A673 (cell line): ENCODE results near the gene CDX1. TPM values are rescaled to one million over a fixed set of nuclear protein-coding genes. Genes with fewer than 3 reads are reported as not detected.

Experiments used
- BruUV-seq: library from RNA; stranded (reverse); fragments of 400-500 nt; replicated peaks from 2 replicates; lab custom pipeline; 2021; lab: Mats Ljungman, UMichigan
- CTCF ChIA-PET: fragments of 300-600 bp; sonication (Branson Sonifier 250); formaldehyde crosslinking; loops from one replicate; lab custom pipeline; 2022; ENCODE audit warnings: antibody characterized with exemption; lab: Charles Lee
- POLR2A ChIA-PET: fragments of 300-600 bp; sonication (Branson Sonifier 250); formaldehyde crosslinking; loops from one replicate; lab custom pipeline; 2022; ENCODE audit warnings: antibody characterized with exemption; ENCODE audit not compliant: low non-redundant PET; lab: Charles Lee
- DNase-seq: peaks from one replicate; pipeline ENCODE4 v3.0.0-alpha.2; 2015; ENCODE audit warnings: low spot score
- H3K27ac ChIP-seq: fragments of 200-600 bp; sonication (generic); 2 replicates; pipeline ENCODE4 v1.5.1; 2016; ENCODE audit warnings: mixed run types, low read depth, mild to moderate bottlenecking, mixed read lengths, antibody characterized with exemption, low read length; ENCODE audit not compliant: poor library complexity, severe bottlenecking
- H3K27me3 ChIP-seq: fragments of 200-600 bp; sonication (generic); replicated peaks from 2 replicates; pipeline ENCODE4 v1.6.1; 2017; ENCODE audit warnings: mixed run types, low read depth, mild to moderate bottlenecking, mixed read lengths, antibody characterized with exemption, low read length; ENCODE audit not compliant: insufficient read depth, poor library complexity
- H3K36me3 ChIP-seq: fragments of 200-600 bp; sonication (generic); 2 replicates; pipeline ENCODE4 v1.6.1; 2016; ENCODE audit warnings: mixed run types, mild to moderate bottlenecking, mixed read lengths, antibody characterized with exemption, low read length; ENCODE audit not compliant: insufficient read depth, poor library complexity, severe bottlenecking
- H3K4me1 ChIP-seq: fragments of 200-600 bp; sonication (generic); 2 replicates; pipeline ENCODE4 v1.6.1; 2017; ENCODE audit warnings: mixed run types, mild to moderate bottlenecking, mixed read lengths, antibody characterized with exemption, low read length; ENCODE audit not compliant: insufficient read depth, poor library complexity, severe bottlenecking
- H3K4me3 ChIP-seq: fragments of 200-600 bp; sonication (generic); 2 replicates; pipeline ENCODE4 v1.5.1; 2016; ENCODE audit warnings: low read depth, mixed run types, mild to moderate bottlenecking, mixed read lengths, low read length; ENCODE audit not compliant: poor library complexity, severe bottlenecking
- H3K9me3 ChIP-seq: fragments of 200-600 bp; sonication (generic); 2 replicates; pipeline ENCODE4 v1.6.1; 2016; ENCODE audit warnings: mixed run types, low read depth, mild to moderate bottlenecking, mixed read lengths, antibody characterized with exemption, low read length; ENCODE audit not compliant: poor library complexity, severe bottlenecking
- EZH2 ChIP-seq: fragments of 200-600 bp; sonication (generic); IDR thresholded peaks from 2 replicates; pipeline ENCODE4 v1.6.1; 2017; ENCODE audit warnings: borderline replicate concordance, low read depth, mild to moderate bottlenecking, mixed read lengths, antibody characterized with exemption, low read length; ENCODE audit not compliant: poor library complexity, severe bottlenecking
- intact Hi-C: fragments of 100-400 bp; cut with micrococcal nuclease; formaldehyde crosslinking; loops from one replicate; pipeline ENCODE4 v1.10.0; 2022; ENCODE audit not compliant: unreplicated experiment
- total RNA-seq: library from RNA; stranded (reverse); gene quantifications from 2 replicates; pipeline ENCODE4 v1.2.3, GENCODE V29; 2021
- TF ChIP-seq, protein P1 (sequence below): fragments of 300-800, 200-600 bp; sonication (generic); conservative IDR thresholded peaks from 2 replicates; pipeline ENCODE4 v1.5.1; 2017; ENCODE audit warnings: low read depth, mild to moderate bottlenecking, antibody characterized with exemption, low read length, moderate library complexity, mixed read lengths

CDX1 gene
- total RNA-seq, 1 experiment from 2014 or later = not detected

DNA sequence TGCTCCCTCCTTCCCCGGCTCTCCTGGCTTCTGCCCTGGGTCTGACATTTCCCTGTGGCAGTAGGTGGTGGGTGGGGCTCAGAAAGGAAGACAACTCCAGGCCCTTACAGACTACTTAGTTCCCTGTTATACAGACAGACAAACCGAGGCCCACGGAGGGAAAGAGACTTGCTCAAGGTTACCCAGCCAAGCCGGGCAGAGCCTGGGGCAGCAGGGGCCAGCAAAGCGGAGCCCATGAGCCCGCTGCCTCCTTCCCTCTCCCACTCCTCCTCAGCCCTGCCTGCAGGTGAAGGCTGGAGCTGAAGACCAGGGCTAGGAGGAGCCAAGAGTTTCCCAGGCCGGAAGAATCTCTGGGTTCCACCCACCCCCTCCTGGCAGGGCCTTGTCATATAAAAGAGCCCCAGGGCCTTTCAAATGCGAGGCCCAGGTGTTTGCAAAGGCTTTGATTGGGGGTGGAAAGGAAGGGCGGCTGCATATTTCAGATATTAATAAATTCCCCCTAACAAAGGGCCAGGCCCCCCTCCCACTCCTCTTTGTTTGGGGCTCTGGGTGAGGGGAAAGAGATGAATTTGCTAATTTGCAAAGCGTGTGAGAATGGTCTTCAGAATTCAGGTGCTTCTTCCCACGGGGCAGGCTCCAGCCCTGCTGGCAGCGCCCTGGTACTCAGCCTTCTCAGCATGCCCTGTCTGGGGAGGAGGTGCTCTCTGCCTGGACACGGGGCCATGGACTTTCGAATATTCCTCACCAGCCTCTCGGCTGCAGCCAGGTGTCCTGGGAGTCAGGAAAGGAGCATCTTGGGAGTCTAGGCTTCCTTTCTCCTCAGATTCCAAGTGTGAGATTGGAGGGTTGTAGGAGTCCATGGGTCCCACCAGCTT is 44.8 kb downstream of the CDX1 start:
- no peak for DNase-seq
- ChIA-PET CTCF (no interaction called here), POLR2A (no interaction called here)
- H3K27me3 ChIP-seq = no peaks in the 10 kb centered on the region
- TF ChIP-seq, protein P1, sequence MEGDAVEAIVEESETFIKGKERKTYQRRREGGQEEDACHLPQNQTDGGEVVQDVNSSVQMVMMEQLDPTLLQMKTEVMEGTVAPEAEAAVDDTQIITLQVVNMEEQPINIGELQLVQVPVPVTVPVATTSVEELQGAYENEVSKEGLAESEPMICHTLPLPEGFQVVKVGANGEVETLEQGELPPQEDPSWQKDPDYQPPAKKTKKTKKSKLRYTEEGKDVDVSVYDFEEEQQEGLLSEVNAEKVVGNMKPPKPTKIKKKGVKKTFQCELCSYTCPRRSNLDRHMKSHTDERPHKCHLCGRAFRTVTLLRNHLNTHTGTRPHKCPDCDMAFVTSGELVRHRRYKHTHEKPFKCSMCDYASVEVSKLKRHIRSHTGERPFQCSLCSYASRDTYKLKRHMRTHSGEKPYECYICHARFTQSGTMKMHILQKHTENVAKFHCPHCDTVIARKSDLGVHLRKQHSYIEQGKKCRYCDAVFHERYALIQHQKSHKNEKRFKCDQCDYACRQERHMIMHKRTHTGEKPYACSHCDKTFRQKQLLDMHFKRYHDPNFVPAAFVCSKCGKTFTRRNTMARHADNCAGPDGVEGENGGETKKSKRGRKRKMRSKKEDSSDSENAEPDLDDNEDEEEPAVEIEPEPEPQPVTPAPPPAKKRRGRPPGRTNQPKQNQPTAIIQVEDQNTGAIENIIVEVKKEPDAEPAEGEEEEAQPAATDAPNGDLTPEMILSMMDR = no peak
- TF ChIP-seq EZH2 = no peak
- no peak overlapping the region for H3K4me3 ChIP-seq
- no peak overlapping the region for H3K27ac ChIP-seq
- no TSS peak for BruUV-seq
- intact Hi-C loops = no loop called here
- H3K4me1 ChIP-seq = no peaks in the 10 kb centered on the region
- no peaks in the 10 kb centered on the region for H3K36me3 ChIP-seq
- H3K9me3 ChIP-seq = no peaks in the 10 kb centered on the region

DNA sequence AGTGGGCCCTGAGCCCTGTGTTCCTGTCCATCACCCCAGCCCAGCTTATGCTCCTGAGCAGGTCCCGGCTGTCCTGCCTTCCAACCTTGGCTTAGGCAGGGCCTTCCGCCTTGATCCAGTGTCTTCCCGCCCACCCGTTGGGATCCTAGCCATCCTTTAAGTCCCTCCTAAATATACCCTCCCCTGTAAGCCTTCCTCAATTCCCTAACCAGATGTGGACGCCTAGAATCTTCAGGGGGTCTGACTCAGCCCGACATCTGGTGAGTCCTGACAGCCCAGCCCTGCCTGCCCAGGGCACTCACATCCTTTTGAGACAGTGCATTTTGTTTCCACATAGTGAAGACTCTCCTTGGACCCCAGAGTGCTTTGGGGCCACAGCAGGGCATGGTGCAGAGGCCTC is 47.0 kb downstream of the CDX1 start:
- Histone ChIP-seq H3K36me3 (no peaks in the 10 kb centered on the region), H3K27ac (no peak overlapping the region), H3K27me3 (no peaks in the 10 kb centered on the region), H3K4me1 (no peaks in the 10 kb centered on the region), H3K9me3 (no peaks in the 10 kb centered on the region), H3K4me3 (no peak overlapping the region)
- ChIA-PET POLR2A (no interaction called here), CTCF (no interaction called here)
- TF ChIP-seq EZH2 = no peak
- TF ChIP-seq, protein P1 = no peak
- no TSS peak for BruUV-seq
- peak; percentile 34 for DNase-seq
- intact Hi-C loops = no loop called here

DNA sequence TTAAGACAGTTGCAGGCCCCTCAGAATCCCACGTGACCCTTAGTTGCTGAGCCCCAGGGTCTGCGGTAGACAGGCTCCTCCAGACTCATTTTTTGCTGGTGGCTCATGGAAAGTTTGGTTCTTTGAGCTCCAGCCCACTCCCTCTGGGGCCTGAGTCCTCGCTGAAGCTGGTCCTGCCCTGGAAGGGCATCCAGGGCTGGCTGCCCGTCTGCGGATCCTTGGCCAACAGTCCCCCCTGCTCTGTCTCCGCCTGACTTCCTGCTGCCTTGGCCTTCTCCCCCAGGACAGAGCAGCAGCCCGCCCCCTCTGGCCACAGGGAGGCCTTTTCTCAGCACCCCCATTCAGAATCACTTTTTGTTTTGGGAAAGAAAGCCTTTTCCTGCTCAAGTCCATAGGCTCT is 47.7 kb downstream of the CDX1 start:
- H3K4me1 ChIP-seq = no peaks in the 10 kb centered on the region
- no peaks in the 10 kb centered on the region for H3K27me3 ChIP-seq
- POLR2A ChIA-PET = no interaction called here
- no peaks in the 10 kb centered on the region for H3K36me3 ChIP-seq
- intact Hi-C loops = no loop called here
- no TSS peak for BruUV-seq
- H3K9me3 ChIP-seq = no peaks in the 10 kb centered on the region
- H3K4me3 ChIP-seq = no peak overlapping the region
- TF ChIP-seq, protein P1 = no peak
- TF ChIP-seq EZH2 = no peak
- DNase-seq = no peak
- H3K27ac ChIP-seq = no peak overlapping the region
- CTCF ChIA-PET = no interaction called here
